ENCODE results near the gene SETDB2.
"Not testable (repeated sequence)": the region's sequence is repeated elsewhere in the genome, so short reads cannot be mapped to it uniquely, and the experiment has no call there.

SETDB2 gene

DNA sequence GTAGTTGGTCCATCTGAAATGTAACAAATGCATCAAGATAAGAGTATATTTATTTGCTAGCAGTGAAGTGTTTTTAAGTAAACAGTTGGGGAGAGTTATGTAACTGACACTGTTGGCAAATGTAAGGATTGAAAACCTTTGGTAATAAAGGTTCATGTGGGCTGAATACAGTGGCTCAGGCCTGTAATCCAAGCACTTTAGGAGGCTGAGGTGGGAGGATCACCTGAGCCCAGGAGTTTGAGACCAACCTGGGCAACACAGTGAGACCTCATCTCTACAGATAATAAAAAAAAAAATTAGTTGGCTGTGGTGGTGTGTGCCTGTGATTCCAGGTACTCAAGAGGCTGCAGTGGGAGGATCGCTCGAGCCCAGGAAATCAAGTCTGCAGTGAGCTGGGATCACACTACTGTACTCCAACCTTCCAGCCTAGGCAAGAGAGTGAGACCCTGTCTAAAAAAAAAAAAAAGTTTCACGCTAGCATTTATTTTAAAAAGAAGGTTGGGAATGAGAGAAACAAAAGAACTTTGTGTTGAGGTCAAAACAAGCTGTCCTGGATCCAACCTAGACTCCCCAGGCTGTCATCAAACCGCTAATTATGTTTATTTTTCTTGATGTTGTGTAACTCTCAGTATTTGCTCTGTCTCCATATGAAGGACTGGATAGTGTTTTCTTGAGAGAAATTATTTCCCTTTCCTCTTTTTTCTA lies 20.7 kb downstream of the SETDB2 start:
- DNase-seq (ENCODE audit: low read depth), result no peak

DNA sequence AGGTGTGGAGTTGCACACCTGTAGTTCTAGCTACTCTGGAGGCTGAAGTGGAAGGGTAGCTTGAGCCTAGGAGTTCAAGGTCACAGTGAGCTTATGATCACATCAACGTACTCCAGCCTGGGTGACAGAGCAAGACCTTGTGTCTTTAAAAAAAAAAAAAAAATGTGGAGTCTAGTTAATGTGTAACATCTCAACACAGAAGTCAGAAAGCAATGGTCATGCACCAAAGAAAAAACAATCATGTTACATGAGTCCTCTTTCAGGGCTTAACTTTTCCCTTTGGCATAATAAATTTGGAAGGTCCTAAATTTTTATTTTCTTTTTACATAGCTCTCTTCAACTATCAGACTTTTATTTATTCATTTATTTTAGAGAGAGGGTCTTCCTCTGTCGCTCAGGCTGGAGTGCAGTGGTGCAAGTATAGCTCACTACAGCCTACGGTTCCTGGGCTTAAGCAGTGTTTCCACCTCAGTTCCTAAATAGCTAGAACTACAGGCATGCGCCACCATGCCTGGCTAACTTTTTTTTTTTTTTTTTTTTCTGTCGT lies 22.3 kb downstream of the SETDB2 start:
- DNase-seq (ENCODE audit: low read depth), result no peak

DNA sequence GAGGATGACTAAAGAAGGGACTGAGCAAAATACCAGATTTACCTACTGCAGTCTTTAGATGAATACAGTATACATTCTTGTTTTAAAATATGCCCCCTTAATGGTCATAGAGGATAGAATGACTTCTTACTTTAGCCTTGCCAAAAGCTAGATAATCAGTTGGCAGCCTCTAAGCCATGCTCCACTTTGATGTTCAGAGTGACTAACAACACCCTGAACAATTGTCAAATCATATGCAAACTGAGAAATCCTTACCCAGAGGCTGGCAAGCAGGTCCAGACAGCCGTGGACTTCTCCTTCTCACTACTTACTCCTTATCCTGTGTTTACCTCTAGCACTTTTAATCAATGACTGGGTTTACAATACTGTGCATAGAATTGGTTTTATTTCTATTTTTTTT lies 28.1 kb downstream of the SETDB2 start:
- no peak for DNase-seq (ENCODE audit: low read depth)

DNA sequence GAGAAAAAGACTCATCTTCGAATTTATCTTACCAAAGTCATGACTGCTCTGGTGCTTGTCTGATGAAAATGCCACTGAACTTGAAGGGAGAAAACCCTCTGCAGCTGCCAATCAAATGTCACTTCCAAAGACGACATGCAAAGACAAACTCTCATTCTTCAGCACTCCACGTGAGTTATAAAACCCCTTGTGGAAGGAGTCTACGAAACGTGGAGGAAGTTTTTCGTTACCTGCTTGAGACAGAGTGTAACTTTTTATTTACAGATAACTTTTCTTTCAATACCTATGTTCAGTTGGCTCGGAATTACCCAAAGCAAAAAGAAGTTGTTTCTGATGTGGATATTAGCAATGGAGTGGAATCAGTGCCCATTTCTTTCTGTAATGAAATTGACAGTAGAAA lies 32.5 kb downstream of the SETDB2 start:
- no peak for DNase-seq (ENCODE audit: low read depth)

DNA sequence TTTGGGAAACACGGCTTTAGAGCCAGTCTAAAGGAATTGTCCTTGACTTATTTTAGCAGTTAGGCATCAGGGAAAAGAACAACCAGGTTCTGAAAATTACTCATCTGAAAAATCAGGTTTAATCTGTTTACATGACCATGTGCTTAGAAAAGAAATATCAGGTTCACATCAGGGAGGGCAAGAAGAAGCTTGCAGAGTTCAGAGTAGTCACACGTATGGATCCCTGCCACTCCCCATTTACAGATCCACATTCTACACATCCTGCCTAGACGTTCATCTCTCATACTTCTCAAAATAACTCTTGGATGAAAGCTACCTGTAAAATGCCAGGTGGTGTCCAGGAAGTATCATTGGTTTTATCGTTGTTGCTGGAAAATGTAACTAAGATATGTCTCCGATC lies 37.7 kb downstream of the SETDB2 start:
- DNase-seq (ENCODE audit: low read depth), result no peak

DNA sequence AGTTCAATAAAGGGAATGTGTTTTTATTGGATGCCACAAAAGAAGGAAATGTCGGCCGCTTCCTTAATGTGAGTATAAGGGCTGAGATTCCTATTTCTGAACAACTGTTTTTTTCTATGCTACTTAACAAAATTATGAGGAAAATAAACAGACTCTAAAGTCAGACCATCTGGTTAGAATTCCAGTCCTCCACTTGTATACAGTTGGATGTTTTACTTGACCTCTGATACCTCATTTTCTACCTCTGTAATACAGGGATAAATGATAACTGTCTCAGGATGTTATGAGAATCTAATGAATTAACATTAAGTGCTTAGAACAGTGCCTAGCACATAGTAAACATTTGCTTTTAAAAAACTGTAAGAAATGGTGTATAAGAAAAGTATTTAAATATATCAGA lies 44.5 kb downstream of the SETDB2 start:
- DNase-seq (ENCODE audit: low read depth), result no peak

DNA sequence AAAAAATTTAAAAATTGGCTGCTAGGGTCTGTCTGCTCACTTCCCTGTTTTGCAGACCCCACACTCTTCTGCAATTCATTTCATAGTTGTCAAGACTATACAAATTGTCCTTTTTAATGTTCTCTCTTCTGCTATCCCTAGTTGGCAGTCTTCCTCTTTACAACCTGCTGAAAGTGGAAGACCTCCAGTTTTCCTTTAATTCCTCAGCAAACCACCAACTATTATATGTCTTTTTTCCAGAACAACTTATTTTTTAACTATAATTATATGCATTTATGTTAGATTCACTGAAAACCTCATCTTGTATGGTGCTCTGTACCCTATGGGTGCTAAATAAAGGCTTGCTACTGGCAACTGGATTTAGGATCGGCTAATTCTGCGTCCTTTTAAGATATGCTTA lies 50.6 kb downstream of the SETDB2 start:
- no peak for DNase-seq (ENCODE audit: low read depth)

DNA sequence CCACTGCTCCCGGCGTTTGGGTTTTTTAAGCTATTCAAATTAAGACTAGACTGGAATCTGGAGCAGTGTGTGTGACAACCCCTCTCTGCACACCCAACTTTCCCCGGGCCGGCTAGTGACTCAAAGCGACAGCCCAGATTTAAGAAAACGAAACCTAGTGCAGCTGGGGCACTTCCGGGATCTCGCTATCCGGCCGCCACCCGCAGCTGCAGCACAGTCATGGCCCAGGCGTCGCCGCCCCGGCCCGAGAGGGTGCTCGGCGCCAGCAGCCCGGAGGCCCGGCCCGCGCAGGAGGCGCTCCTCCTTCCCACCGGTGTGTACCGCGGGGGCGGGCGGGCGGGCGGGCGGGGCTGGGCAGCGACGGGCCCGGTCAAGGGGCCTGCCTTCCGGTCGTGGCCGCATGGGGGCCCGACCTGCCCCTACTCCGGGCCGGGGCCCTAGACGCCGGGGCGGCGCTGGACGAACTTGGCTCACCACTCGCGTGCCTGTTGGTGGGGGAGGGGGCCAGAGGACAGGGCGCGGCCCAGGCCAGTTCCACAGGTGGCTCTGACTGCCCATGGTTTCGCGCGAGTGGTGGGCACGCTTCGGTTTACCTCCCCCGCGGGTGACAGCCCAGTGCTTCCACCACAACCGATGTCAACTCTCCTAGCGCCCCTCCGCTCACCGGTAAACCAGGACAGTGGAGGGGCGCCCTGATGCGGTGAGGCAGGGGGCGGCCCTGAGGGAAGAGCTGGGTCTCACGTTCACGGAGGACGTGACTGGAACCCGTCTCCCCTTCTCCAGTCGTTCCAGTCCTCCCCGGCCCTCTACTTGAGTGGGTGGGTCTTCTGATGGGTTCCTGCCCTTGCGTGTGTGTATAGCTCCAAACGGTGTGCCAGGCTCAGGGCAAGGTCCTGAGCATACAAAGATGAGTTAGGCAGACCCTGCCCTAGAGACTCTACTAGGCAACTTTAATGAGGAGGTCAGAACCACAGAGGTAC lies 52.0 kb downstream of the SETDB2 start, which contains the start of gene PHF11:
TSS of gene PHF11 (plus strand) at position 171 of the 980 bp plus-strand sequence. CDS start at position 220, 49 bp downstream.
- no peak for DNase-seq (ENCODE audit: low read depth)

DNA sequence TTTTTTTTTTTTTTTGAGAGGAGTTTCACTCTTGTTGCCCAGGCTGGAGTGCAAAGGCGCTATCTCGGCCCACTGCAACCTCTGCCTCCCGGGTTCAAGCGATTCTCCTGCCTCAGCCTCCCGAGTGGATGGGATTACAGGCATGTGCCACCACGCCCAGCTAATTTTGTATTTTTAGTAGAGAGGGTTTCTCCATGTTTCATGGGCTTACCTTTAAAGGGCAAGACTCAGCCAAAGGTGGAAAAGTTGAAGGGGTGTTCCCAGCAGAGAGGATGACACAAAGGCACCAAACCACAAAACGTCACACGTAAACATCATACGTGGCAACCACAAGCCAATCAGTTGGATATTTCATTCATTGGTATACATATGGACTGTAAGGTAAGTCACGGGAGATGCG lies 52.8 kb downstream of the SETDB2 start:
- not testable (repeated sequence) for DNase-seq (ENCODE audit: low read depth)

DNA sequence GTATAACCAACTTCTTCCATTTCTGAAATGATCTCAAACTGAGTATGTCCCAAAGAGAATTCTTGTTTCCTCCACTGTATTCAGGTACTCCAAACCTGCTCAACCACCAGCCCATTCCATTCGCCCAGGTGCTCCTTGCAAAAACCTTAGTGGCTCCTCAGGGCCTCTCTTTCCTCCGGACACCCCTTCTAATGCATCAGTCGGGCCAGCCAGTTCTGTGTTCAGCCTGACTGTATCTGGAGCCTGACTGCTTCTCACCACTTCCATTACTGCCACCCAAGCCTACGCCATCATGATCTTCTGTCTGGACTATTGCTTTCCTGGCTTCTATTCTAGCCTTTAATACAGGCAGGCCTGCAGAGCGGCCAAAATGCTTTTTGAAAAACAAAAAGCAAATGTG lies 53.2 kb downstream of the SETDB2 start:
- no peak for DNase-seq (ENCODE audit: low read depth)

DNA sequence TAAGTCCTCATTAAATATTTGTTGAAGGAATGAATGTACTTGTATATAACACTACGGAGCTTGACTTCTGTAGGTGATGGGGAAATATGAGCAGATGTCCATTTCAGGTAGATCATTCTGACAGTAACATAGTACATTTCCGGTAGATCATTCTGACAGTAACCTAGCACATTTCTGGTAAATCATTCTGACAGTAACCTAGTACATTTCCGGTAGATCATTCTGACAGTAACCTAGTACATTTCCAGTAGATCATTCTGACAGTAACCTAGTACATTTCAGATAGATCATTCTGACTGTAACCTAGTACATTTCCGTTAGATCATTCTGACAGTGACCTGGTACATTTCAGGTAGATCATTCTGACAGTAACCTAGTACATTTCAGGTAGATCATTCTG lies 54.1 kb downstream of the SETDB2 start:
- no peak for DNase-seq (ENCODE audit: low read depth)

DNA sequence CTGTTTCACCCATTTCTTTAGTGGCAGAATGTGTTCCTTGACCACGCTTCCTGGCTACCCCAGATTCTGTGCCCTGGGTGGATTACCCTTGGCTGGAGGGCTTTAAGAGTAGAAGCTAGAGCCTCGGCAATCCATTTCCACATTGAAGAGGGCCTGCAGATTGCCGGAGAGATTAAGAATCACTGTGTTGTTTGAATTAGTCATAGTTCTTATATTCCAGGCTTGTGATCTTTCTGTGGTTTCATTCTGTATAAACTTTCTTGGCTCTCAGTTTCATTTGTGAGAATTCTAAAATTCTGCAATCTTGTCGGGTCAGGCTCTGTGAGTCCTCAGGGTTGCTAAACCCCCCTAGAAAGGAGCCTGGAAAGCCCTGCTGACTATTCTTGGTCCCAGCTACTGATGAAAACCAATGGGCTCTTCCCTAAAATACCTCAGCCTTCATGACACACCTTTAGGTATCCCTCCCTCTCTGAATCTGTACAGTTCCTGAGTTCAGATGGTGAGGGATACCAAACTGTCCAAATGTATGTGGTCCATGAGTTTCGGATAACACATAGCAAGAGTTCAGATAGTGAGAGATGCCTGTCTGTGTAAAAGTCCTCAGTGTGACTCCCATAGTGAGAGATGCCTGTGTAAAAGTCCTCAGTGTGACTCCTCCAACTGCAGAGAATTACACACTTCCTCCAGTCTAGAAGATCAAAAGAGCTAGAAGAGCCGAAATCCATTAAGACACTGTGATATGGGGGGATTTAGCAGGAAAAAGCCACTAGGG lies 56.0 kb downstream of the SETDB2 start:
- no peak for DNase-seq (ENCODE audit: low read depth)

DNA sequence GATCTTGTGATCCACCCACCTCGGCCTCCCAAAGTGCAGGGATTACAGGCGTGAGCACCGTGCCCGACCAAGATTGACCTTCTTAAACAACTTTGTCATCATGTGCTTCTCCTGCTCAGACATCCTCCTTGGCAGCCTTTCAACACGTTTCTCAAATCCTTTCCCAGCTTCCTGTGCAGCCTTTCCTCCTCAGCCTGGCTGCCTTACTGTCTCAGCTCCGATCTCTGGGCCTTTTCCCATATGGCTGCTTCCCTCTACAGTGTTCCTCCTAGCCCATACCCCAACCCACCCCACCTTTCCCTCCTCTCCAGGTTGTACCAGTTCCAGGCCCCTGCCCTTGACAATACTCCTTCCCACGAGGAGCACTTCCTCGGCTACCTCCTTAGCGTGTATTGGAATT lies 58.9 kb downstream of the SETDB2 start:
- no peak for DNase-seq (ENCODE audit: low read depth)

DNA sequence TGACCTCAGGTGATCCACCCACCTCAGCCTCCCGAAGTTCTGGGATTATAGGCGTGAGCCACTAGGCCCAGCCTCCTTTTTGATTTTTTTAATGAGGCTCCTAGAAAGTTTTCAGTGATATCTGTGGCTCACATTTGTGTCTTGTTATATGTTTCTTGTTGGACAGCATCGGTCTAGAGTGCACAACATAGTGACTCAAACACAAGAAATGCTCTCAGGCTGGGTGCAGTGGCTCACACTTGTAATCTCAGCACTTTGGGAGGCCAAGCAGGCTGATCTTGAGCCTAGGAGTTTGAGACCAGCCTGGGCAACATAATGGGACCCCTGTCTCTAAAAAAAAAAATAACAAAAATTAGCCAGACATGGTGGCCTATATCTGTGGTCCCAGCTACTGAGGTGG lies 59.9 kb downstream of the SETDB2 start:
- DNase-seq (ENCODE audit: low read depth), result no peak

DNA sequence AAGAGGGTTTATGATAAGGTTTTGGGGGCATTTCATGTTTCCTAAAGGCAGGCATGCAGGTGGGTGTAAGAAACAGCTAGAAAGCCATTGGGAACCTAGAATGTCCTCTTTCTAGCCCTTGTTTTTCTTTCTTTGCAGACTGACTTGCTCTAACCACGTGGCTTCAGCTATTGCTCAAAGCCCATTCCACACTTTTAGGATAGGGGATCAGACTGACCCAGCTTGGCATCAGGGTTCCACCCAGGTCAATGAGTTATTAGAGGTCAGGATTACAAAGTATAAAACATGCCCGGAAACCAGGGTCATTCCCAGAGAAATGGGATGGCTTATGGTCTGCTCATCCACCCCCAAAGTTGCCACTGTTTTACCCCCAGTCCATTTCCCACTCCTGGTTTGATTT lies 68.5 kb downstream of the SETDB2 start:
- no peak for DNase-seq (ENCODE audit: low read depth)

DNA sequence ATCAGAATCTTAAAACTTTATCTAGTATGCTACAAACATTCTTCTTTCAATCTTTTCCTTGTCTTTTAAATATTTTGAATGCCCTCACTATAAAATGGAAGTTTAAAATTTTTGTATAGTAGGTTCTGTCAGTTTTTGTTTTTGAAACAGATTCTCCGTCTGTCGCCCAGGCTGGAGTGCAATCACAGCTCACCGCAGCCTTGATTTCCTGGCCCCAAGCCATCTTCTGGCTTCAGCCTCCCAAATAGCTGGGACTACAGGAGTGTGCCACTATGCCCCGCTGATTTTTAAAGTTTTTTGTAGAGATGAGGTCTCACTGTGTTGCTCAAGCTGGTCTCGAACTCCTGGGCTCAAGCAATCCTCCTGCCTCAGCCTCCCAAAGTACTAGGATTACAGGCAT lies 72.4 kb downstream of the SETDB2 start:
- DNase-seq (ENCODE audit: low read depth), result no peak

DNA sequence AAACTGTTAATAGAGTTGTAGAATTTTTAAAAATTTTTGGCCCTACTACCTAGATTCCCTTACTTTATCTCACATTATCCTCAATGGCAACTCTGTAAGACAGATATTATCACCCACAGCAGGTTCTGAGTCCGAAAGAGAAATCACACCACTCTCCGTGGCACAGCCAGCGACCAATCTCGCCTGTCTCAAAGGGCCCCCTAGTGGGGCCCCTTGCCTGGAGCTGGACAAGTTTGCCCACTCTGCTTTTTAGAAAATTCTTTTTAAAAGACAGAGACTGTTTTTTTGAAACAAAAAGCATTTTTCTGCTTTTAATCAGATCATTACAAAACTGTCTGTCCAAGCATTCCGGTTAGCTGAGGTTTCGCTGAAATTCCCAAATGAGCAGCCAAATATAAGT lies 73.4 kb downstream of the SETDB2 start:
- DNase-seq (ENCODE audit: low read depth), result no peak

DNA sequence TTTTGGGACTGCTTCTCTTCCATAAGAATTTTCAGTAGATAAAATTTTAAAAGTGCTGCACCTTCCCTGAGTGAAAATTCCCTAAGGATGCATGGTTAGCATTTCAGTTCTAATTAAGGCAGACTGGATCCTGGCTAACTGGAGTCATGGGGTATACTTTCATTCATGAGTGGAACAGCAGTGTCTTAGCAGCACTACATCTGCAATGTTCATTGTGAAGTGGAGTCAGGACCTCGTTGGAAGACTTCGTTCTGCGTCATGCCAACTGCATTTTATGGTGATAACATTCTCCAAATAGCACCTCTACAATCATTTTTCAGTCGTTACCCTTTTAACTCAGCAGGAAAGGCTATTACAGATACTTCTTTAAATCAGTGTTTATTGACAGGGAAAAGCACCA lies 77.2 kb downstream of the SETDB2 start:
- DNase-seq (ENCODE audit: low read depth), result no peak

DNA sequence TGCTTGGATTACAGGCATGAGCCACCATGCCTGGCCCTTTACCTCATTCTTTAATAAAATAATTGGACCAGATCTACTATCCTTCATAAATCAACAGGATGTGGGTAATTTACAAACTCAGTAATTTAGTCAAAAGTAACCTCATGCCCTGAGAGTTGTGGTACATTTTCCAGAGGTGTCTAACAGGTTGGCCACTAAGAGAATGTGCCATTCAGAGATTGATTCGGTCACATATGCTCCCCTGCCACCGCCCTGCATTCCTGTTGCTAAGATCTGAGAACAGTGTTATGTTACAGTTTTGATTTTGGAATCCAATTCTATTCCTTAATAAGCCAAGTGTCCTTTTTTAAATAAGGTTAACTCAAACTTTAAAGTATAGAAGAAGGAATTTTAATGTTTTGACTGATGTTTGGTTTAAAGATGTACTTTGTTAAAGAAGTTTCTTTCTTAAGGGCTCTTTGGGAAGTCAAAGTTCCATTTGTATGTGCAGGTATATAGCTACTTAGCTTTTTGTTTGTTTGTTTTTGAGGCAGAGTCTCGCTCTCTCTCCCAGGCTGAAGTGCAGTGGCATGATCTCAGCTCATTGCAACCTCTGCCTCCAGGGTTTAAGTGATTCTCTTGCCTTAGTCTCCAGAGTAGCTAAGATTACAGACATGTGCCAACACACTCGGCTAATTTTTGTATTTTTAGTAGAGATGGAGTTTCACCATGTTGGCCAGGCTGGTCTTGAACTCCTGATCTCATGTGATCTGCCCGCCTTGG lies 80.8 kb downstream of the SETDB2 start:
- no peak for DNase-seq (ENCODE audit: low read depth)

DNA sequence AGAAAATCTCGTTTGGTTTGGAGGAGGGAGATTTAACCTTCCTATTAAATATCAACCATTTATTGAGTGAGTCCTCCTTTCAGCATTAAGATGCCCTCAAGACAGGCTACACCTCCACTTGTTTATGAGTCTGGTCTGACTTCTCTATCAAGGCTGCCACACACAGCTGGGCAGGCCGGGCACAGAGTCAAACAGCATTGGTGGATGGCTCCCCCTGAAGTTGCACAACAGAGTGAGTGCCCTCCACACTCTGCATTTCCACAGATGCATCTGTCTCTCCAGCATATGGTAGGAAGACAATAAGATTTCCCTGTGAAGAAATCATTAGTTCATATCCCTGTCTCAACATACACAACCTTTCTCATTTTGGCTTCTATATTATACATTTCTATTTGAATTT lies 83.0 kb downstream of the SETDB2 start:
- no peak for DNase-seq (ENCODE audit: low read depth)

DNA sequence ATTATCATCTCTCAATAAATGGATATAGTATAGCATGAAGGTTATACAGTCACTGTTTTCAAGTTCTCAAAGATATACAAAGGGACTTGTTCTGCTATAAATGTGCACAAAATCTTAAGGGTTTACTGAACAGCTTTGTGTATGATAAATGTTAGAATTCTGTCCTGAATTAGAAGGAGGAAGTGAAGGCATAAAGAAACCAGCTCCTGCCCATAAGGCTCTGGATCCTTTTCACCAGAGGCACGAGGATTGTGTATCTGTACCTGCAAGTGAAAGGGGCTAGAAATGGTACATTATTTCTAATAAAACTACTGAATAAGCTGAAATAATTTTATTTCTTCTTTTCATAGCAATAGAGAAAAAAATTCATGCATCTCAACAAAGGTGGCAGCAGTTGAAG lies 84.1 kb downstream of the SETDB2 start:
- DNase-seq (ENCODE audit: low read depth), result no peak
